Measurements from ENCODE around the gene AMN1.
"Not testable (repeated sequence)": the region's sequence is repeated elsewhere in the genome, so short reads cannot be mapped to it uniquely, and the experiment has no call there.

The AMN1 gene

GRCh38 chr12:31672521-31672920, 56.3 kb downstream of the AMN1 start:
- DNase-seq, result no peak

DNA sequence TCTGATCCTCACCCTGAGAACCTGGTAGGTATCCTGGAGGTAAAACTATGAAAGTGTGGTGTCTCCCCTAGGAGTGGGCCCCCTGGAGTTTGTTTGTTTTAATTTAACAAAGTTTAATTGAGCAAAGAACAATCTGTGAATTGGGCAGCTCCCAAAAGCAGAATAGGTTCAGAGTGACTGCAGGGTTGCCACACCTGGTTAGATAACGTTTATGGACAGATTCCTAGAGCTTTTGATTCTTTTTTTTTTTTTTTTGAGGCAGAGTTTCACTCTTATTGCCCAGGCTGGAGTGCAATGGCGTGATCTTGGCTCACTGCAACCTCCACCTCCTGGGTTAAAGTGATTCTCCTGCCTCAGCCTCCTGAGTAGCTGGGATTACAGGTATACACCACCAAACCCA, 59.2 kb downstream of the AMN1 start:
- DNase-seq, result not testable (repeated sequence)

DNA sequence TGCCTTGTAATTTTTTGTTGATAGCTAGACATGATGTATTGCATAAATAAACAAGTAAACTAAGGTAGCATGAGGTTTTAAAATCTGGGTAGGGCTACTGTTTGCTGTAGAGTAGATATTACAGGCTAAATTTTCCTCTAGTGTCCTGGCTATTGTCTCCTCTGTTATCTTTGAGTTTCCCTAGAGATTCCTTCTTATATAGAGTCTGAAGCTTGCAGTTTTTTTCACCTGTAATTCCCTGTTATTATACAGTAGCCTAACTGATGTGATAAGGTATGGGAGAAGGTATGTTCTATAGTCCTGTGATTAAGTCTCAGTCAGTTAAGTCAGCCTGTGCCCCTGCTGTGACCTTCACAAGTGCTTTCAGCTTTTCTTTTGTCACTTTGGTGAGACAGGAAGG, 59.8 kb downstream of the AMN1 start:
- DNase-seq, result no peak

GRCh38 chr12:31664038-31664437, 64.8 kb downstream of the AMN1 start:
- DNase-seq, result no peak

- DNase-seq, result no peak
These were observed 65.2 kb downstream of the AMN1 start for GRCh38 chr12:31663576-31663975.

- DNase-seq, result no peak
These were observed 66.5 kb downstream of the AMN1 start for GRCh38 chr12:31662176-31662849.

GRCh38 chr12:31659087-31659942, 69.5 kb downstream of the AMN1 start, which contains the start of gene ETFBKMT:
ETFBKMT (plus strand) TSS chr12:31659688; CDS start chr12:31661954, 2,266 bp downstream.
- DNase-seq, result peak; percentile 95

GRCh38 chr12:31658471-31659086, 70.2 kb downstream of the AMN1 start:
- DNase-seq, result no peak

DNA sequence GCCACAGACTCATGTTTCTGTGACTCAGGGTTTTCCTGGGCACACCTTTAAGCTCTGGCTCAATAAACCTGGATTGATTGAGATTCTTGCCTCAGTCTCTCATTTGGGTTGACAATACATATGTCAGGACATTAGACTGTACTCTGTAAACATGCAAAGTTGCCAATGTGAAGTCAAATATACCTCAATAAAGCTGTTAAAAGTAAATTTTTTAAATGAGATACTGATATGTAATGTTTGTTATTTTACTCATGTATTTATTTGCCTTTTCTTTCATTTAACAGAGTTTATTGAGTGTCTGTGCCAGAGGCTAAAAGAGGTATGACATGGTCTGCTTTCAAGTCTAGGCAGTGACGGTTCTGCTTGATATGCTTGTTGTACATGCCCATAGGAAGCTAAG, 73.0 kb downstream of the AMN1 start:
- DNase-seq, result no peak

DNA sequence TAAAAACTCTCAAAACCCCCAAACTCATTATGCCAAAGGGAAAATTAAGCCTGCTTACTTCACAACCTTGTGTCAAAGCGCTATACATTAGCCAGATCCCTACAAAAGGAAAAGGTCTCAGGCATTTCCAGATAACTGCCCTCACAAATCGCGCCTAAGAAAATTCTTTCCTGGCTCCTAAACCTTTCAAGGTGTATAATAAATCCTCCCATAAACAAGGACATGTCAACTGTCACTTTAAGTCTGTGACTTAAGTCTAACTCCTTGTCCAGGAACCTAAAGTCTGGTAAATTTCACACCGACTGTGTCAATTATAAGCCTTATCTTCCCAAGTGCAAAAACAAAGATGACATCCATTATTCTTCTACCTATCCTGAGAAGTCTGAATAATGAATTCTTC, 73.6 kb downstream of the AMN1 start:
- DNase-seq, result no peak

GRCh38 chr12:31651893-31652521, 76.8 kb downstream of the AMN1 start:
- DNase-seq, result no peak

DNA sequence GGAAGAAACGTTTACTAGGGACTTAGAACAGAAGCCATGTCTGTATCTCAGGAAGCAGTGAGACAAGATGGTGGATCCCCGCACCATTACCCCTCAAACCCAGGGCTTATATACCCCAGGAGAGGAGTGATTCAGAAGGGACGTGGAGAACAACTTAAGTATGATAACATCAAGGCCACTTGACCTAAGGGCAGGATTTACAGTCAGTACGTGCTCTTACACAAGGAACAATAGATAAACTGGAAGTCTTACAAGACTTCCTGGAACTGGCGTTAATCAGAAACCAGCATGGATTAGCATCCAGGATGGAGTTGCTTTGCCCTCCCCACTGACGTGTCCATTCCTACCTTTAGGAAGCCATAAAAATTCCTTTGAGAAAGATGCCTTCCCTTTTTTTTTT, 77.9 kb downstream of the AMN1 start:
- DNase-seq, result no peak

DNA sequence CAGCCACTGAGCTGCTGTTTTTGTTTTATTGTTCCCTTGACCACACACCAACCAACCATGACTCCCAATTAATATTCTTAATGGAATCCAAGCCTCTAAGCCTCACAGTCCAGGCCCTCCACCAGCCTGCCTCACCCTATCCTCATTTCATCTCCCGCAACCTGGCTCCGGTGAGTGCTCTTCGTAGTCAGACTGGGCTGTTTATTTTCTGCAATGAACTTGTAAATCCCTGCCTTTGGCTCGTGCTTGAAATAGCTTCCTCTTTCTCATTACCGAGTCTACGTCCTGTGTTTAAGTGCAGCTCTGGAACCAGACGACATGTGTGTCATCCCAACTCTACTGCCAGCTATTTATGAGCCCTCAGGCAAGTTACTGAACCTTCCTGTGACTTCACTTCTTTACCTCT, 81.7 kb downstream of the AMN1 start:
- no peak for DNase-seq

DNA sequence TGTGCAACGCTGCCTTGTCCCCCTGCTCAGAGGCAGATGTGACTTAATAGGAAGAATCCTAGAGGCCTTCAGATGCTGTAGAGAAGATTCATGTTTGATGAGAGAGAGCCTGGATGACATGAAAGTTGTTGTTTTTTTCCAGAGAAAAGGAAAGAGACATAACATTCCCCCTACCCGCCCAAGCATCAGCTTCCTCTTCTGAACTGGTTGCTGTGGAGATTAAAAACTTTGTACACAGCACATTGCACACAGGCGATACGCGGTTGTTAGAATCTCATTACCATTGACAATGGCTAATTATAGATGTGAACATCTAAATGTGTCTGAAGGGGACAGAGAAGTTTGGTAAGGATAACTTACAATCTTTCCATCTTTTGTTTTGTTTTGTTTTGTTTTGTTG, 82.9 kb downstream of the AMN1 start:
- DNase-seq, result no peak

DNA sequence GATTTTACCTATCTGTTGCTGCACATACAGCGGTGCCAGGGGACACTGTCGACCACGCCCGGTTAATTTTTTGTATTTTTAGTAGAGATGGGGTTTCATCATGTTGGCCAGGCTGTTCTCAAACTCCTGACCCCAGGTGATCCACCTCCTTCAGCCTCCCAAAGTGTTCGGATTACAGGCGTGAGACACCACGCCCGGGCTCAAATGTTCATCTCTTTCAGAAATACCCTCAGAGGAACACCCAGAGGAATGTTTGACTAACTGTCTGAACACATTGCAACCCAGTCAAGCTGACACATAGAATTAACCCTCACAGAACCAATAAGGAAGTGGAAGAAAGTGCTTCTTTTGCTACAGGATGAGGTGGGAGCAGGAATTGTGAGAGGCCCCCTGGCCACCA, 84.3 kb downstream of the AMN1 start:
- DNase-seq, result no peak

- DNase-seq, result no peak
These were observed 87.2 kb downstream of the AMN1 start for GRCh38 chr12:31641509-31642090.

GRCh38 chr12:31634620-31635019, 94.2 kb downstream of the AMN1 start:
- no peak for DNase-seq

DNA sequence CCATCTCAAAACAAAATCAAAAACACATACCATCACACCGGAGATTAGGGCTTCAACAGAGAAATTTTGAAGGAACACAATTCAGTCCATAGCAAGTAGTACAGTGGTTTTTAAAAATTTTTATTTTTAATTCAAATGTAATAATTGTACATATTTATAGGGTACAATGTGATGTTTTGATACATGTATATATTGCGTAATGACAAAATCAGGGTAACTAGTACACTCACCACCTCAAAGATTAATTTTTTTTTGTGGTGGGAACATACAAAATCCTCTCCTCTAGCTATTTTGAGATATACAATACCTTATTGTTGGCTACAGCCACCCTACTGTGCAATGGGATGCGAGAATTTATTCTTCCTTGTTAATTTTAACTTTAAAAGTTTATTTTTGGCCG, 95.4 kb downstream of the AMN1 start:
- DNase-seq, result no peak

DNA sequence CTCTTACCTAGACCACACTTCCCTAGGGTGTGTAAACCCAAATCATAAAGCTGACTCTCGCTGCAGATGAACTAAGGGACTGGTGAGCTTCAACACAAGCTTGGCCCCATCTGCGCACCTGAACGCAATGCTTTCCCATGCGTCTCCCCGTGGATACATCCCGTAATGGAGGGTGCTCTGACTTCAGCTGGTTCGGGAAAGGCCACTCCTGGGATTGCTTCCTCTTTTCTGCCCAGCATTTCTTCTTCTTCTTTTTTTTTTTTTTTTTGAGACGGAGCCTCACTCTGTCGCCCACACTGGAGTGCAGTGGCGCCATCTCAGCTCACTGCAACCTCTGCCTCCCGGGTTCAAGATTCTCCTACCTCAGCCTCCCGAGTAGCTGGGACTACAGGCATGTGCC, 97.0 kb downstream of the AMN1 start:
- no peak for DNase-seq

DNA sequence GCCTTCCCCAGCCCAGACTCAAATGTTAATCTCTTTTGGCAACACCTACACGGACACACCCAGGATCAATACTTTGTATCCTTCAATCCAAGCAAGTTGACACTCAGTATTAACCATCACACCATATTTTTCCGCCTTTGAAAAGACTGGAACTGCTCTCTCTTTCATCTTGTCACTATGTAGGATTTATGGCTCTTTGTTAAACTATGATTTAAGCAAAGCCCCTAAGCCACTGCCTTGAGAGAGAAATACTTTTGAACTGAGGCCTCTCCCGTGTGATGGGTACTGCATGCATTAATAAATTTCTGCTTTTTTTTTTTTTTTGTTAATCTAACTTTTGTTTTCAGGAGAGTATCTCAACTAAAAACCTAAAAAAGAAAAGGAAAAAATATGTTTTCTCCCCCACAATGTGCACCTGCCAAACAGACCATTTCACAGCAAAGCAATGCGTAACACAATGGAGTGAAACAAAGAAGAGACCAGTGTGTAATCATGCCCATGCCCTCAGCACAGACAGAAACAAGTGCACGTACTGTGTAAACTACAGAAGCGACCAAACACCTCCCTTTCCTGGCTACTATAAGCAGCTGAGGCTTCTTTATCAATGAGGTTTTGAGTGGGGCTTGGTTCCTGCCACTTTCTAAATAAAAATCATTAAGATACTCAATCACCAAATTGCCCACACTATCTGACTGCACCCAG, 97.6 kb downstream of the AMN1 start:
- no peak for DNase-seq

DNA sequence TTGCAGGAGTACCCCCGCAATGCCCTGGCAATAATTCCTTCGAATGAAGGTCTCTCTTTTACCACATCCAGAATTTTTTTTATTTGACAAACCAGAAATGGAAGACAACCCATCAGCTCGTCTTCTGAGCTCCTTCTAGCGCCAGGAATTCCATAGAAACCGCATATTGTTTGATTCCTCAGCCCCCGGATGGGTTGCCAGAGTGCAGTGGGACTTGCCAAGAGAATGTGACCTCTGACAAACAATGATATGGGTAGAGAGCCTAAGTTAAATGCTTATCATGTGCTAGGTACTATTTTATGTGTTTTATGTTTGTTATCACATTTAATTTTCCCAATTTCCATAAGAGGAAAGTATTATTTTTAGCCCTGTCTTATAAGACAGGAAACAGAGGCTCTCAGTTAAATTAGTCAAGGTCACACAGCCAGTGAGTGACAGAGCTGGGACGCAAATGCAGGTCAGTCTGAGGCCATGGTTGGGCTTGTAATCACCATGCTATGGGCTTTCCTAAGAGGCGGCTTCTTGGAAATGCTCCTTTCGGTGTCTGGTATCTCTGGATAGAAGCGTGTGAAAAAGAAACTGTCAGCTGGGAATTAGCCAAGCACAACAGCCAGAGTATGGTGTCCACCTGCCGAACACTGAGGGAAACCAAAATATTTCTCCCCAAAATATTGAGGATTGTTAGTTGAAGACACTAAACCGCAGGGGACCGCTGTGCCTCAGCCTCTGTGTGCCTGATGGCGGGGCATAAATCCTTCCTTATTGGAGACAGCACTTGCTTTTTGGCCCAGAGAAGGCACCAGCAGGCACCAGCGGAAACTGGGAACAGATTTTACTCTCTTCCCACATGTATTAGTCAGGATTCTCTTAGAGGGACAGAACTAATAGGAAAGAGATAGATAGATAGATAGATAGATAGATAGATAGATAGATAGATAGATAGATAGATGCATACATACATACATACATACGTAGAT, 98.8 kb downstream of the AMN1 start:
- no peak for DNase-seq
